Effector CD8-positive, alpha-beta T cell (primary cell): ENCODE data around the gene ST8SIA2.

Experiments
- DNase-seq: peaks from one replicate; lab custom pipeline; 2025; lab: John Stamatoyannopoulos, UW

Gene ST8SIA2

DNA sequence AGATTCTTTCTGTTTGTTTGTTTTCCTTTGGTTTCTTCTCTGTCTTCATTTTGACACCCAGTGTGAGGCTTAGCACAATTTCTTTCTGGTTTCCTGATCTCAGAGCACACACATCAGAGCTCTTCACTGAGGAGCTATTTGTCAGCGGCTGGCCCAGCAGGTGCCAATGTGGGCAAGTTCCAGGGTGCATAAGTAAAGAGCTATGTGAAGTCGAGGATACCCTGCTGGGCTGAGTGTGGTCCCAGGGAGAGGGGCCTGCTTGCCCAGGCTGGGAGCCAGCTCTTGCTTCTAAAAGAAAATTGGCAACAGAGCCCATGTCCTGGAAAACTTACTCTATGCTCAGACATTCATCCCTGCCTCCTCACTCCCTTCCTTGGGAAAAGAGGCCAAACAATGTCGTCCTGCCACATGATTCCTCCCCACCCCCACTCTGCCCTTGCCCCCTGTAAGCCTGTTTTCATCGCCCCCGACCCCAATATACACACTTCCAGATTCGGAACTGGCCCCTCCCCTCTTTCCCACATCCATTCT is 101.2 kb downstream of the ST8SIA2 start:
- no peak for DNase-seq

DNA sequence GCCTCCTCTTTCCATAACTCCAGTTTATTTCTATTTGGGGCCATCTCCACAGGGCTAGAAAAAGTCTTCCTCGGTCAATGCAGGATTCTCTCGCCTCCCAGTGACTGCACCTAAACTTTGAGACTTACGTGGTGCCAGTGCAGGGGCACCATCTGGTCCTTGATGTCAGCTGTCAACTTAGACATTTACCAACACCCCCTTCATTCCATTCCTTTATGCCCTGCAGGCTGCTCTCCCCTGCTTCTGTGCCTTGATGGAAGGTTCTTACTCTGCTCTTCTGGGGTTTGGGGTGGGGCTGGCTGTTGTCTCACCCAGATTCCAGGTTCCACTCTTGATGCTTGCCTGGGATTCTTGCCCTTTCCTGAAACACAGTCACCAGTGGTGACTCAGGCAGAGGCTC is 101.8 kb downstream of the ST8SIA2 start:
- DNase-seq: no peak

DNA sequence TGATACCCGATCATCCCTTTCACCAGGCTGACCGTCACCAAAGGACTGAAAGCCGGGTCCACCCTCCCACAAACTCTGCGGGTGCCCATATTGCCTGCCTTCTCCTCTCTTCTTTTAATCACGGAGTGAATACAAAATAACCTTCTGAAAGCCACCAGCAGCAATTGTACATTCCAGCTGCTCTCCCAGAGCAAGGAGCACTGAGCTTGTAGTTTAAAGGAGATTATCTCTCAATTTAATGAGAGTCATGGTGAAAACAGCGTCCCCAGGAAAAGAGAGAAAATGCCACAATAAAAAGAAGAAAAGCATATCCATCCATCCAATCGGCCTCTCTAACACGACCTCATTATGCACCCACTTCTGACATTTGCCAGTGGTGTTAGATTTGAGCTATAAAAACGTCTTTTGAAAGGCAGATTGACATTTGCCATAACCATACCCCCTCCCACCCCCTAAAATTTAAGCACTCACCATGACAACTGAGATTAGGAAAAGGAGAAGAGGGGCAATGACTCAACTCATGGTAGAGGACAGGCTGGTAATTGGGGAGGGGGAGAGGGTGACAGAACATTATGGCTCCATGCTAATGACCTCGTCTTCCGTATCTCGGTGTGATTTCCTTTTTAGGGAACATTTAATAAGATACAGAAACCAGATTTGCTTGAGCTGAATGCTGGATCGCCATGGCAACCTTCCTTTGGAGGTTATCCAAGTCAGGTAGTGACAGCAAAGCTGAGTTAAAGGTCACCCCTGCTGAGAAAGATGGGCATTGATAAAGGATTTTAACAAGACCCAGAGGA is 106.2 kb downstream of the ST8SIA2 start:
- no peak for DNase-seq

DNA sequence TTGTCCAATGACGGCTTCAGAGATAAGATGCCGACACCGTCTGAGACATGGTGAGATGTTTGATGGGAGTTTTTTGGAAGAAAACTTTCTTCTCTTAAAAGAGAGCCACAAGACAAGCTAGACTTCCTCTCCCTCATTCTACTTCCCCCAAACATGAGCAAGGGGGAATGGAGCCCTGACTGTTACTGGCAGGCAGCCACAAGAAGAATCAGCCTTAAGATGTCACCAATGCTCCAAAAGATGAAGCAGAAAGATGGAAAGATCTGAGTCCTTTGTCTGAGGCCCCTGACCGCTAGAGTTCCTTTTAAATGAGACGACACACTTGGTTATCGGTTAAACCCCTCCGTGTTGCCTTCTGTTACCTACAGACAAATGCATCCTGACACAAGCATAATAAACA is 108.7 kb downstream of the ST8SIA2 start:
- no peak for DNase-seq

DNA sequence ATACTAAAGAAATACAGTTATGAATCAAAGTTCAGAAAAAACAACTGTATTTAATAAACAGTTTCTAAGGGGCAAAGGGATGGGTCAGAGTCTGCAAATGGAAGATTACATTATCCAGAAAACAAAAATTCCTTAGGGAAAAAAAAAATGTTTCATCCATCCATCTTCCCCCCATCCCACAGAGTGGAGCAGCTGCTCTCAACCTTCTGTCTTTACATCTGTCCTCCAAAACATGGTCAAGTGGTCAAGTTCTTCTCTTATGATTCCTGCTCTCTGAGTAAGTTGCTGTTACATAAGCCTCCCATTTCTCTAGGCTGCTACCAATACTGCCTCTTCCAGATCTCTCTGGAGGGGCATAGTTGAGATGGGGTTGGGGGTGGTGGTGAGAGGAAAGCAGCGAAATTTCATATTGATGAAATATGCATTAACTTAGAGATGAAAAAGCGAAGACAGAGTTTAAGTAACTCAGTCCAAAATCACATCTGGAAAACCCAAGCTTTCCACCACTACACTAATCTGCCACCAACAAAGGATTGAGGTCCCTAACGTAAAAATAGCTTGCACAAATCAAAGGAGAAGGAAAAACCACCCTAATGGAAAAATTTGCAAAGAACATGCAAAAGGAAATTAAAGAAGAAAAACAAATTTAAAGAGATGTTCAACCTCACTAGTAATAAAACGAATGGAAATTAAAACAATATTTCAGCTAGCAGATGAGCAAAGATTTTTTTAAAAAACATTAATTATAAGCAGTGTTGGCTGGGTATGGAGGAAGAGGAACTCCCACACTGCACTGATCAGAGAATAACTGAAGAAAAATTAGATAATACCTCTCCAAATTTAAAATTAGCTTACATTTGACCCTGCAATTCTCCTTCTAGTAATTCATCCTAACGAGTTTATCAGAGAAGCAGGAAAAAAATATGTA is 109.5 kb downstream of the ST8SIA2 start:
- DNase-seq: no peak

DNA sequence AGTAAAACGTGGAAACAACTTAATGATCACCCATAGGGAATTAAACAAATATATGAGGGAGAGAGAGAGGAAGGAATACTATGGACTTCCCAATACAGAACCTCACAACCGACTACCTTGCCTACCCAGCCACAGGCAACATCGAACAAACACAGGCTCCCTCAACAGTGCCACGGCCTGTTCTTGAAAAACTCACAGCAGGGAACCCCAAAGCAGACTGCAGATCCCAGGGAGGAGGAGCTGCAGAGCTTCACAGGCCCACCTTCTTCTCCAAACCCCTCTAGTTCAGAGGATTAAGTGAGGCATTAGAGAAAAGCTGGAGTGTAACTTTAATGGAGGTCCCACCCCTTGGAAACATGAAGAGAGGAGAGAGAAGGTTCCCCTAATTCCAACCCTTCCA is 110.2 kb downstream of the ST8SIA2 start:
- no peak for DNase-seq

DNA sequence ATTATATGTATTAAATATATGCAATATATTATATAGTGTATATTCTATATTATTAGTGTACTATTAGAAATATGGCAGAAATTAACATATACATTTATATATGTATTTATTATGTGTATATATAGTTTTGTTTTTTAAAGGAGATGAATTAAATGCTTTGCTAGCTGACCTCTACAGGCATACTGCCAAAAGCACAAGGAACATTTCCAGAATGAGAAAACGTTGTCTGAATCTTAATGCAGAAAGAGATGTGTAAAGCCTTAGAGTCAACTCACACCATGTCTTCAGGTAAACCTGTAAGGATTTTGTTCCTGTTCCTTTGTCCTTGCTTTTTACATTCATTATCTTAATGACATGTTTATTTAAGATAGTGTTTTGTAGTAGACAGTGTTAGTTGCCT is 111.9 kb downstream of the ST8SIA2 start:
- no peak for DNase-seq

DNA sequence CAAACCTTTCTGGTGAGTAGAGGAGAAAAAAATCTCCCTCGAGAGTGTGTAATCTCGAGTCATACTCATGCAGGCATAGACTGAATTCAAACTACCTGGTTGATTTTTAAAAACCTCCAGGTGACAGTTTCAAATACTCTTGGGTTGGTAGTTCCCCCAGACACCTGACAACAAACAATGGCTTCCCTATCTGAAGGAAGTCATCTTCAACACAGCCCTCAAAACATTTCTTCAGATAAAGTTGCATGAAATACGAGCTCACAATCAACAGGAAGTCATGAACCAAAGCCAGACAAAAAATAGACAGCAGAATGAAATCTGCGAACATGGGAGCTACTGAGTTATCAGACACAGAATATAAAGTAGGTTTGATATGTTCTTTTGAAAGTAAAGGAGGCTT is 112.8 kb downstream of the ST8SIA2 start:
- DNase-seq: no peak

DNA sequence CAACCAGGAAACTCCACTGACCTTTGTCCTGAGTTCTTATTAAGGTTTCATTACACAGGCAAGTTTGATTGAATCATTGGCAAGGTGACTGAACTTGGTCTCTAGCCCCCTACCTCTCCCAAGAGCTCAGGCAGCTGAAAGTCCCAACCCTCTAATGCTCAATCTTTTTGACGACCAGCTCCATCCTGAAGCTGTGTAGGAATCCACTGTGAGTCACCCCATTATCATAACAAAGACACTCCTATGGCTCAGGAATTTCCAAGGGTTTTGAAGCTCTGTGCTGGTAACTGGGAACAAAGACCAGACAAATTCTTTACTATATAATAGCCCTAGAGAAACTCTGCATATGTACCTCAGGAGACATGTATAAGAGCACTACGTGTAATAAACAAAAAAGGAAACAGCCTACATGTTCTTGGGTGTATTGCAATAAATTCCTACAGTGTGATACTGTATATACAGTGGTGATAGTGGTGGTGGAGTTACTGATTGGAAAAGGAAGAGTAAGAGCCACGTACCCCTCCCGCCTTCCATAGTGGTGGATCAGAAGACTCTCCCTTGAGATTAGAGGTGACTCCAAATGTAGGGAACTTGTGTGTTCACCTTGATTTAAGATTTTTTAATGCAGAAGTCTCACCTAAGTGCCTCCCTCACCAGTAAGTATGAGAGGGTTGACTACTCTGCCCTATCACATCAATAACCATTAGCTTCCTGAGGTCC is 116.6 kb downstream of the ST8SIA2 start:
- no peak for DNase-seq
